NCI-H345 (cell line): Measurements from ENCODE around the gene ASTL.

ENCODE experiments used
- DNase-seq: peaks from one replicate; lab custom pipeline; 2025; lab: John Stamatoyannopoulos, UW

Gene ASTL

GRCh38 chr2:96129528-96130120 lies 8.7 kb downstream of the ASTL start:
- no peak for DNase-seq

- no peak for DNase-seq
These were observed 9.8 kb downstream of the ASTL start for GRCh38 chr2:96128456-96128855.

- no peak for DNase-seq
These were observed 13.7 kb downstream of the ASTL start for GRCh38 chr2:96124406-96125265.

GRCh38 chr2:96123936-96124335 lies 14.4 kb downstream of the ASTL start:
- no peak for DNase-seq

GRCh38 chr2:96123290-96123689 lies 15.0 kb downstream of the ASTL start:
- no peak for DNase-seq

GRCh38 chr2:96122391-96122790 lies 15.9 kb downstream of the ASTL start:
- DNase-seq: no peak

GRCh38 chr2:96121414-96121813 lies 16.9 kb downstream of the ASTL start:
- DNase-seq: no peak

GRCh38 chr2:96120991-96121390 lies 17.3 kb downstream of the ASTL start:
- no peak for DNase-seq

GRCh38 chr2:96120091-96120720 lies 18.1 kb downstream of the ASTL start:
- DNase-seq: no peak

- DNase-seq: no peak
These were observed 18.9 kb downstream of the ASTL start for GRCh38 chr2:96119389-96119751.

- DNase-seq: no peak
These were observed 19.5 kb downstream of the ASTL start for GRCh38 chr2:96118698-96119388.

GRCh38 chr2:96117701-96118588 lies 20.4 kb downstream of the ASTL start:
- no peak for DNase-seq

GRCh38 chr2:96116879-96117533 lies 21.3 kb downstream of the ASTL start:
- peak; percentile 59 for DNase-seq

GRCh38 chr2:96116424-96116878 lies 21.9 kb downstream of the ASTL start, which contains the start of gene ADRA2B:
Gene ADRA2B, minus strand, starts transcription at chr2:96116571. Its CDS starts 422 bp downstream, at chr2:96116149.
- DNase-seq: peak; percentile 23

GRCh38 chr2:96115631-96116423 lies 22.5 kb downstream of the ASTL start:
- DNase-seq: no peak

- DNase-seq: no peak
These were observed 23.3 kb downstream of the ASTL start for GRCh38 chr2:96114903-96115581.

- no peak for DNase-seq
These were observed 23.8 kb downstream of the ASTL start for GRCh38 chr2:96114546-96114902.

- DNase-seq: no peak
These were observed 24.4 kb downstream of the ASTL start for GRCh38 chr2:96113951-96114350.

GRCh38 chr2:96113367-96113677 lies 25.0 kb downstream of the ASTL start:
- DNase-seq: no peak
